GM13977 (cell line): Measurements from ENCODE around the gene ARHGEF10L.

Source experiments
- DNase-seq: peaks from one replicate; pipeline ENCODE4 v3.0.0; 2012; ENCODE audit warnings: low spot score
- in situ Hi-C: fragments of 300-500 bp; cut with MboI; formaldehyde crosslinking; loops from one replicate; pipeline ENCODE4 v1.12.0; 2022; ENCODE audit warnings: low sequenced_read_pairs, low pct_unique_long_range_greater_than_20kb, mixed read lengths, inconsistent platforms; ENCODE audit not compliant: unreplicated experiment
- TF ChIP-seq, protein P1 (sequence below): IDR thresholded peaks from 2 replicates; pipeline ENCODE4 v1.5.1; 2012; ENCODE audit warnings: mild to moderate bottlenecking, control low read depth; ENCODE audit not compliant: insufficient read depth; ENCODE audit errors: extremely low read depth, missing control alignments

The ARHGEF10L gene

DNA sequence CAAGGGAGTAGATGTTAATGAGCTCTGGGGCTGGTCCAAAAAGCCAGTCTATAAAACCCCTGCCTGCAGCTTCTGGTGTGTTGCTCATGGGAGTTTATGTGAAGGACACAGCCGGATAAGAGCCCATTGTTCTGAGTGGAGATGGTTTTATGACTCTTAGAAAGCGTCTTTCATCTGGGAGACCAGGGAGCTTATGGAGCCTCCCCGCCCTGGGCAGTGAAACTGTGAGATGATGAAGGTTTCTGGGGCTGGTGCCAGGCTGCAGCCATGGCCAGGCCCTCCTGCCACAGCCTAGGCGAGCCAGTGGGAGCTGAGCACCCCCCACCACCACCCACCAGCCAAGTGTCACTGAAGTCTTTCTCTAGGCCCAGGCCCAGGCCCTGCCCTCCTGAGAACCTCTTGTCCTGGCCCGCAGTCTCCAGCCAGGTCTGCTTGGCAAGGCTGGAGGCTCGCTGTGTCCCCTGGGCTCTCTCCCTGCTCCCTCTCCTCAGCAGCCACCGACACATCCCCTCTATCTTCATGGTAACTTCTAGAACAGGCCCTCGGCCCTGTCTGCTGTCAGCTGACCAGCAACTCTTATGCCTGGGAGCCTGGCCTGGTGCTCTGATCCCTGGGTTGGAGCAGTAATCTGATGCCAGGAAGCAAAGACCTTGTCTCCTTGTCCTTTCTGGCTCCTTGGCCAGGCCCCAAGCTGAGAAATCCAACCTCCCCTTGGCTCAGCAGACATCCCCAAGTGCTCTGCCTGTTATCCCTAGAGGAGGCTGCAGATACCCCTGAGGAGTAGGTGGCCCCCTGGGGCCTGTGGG, 7.6 kb upstream of the ARHGEF10L start:
- DNase-seq: no peak
- TF ChIP-seq, protein P1, sequence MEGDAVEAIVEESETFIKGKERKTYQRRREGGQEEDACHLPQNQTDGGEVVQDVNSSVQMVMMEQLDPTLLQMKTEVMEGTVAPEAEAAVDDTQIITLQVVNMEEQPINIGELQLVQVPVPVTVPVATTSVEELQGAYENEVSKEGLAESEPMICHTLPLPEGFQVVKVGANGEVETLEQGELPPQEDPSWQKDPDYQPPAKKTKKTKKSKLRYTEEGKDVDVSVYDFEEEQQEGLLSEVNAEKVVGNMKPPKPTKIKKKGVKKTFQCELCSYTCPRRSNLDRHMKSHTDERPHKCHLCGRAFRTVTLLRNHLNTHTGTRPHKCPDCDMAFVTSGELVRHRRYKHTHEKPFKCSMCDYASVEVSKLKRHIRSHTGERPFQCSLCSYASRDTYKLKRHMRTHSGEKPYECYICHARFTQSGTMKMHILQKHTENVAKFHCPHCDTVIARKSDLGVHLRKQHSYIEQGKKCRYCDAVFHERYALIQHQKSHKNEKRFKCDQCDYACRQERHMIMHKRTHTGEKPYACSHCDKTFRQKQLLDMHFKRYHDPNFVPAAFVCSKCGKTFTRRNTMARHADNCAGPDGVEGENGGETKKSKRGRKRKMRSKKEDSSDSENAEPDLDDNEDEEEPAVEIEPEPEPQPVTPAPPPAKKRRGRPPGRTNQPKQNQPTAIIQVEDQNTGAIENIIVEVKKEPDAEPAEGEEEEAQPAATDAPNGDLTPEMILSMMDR: no peak
- in situ Hi-C loops: no loop called here

DNA sequence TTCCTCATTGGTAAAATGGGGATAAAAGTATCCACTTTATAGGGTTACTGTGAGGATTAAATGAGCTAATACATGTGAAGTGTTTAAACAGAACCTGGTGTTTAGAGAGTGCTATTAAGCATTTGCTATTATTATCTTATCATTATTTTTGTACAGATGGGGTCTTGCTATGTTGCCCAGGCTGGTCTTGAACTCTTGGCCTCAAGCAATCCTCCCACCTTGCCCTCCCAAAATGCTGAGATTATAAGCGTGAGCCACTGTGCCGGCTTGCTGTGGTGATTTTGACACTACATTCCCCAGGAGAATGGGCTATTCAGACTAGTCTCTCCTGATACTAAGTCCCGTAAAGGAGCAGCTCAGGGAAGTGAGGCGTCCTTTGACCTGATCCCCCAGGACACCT, 6.3 kb upstream of the ARHGEF10L start:
- TF ChIP-seq, protein P1: no peak
- in situ Hi-C loops: no loop called here
- no peak for DNase-seq

DNA sequence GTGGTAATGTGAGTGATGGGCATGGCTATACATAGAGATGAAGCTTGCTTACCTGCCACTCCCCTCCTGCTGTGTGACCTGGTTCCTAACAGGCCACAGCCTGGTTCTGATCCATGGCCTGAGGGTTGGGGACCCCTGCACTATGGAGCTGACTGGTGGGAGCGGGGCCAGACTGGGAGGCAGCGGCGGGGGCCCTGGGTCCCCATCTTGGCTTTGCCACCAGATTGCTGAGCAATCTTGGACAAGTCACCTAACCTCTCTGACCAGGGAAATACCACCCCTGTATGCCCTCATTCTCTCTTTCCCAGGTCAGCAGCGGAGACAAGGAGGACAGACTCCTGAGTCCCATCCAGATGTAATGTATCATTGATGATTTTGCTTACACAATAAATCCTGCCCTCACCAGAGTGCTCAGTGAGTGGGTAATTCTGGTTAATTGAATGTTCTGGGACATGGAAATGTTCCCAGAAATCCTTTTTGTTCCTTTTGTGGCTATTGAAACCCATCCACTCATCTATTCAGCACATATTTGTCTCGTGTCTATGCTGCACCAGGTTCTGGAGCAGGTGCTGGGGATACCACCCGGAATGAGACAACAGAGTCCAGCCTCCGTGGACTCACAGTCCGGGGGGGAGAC, 4.1 kb upstream of the ARHGEF10L start:
- TF ChIP-seq, protein P1: no peak
- in situ Hi-C loops: no loop called here
- no peak for DNase-seq

DNA sequence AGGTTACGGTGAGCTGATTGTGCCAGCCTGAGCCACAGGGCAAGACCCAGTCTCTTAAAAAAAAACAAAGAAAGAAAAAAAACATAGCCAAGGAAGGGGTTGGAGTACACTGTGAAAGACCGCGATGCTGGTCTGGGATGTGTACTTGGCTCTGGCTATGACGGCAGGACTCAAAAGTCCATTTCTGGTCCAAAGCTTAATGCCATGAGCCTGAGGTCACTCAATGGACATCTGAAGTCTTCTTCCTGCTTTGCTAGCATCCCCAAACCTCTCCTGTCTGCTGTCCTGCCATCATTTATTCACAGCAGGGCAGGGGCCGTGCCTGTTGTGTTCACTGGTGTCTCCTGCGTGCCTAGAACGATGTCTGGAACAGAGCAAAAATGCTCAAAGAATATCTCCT, 1.5 kb upstream of the ARHGEF10L start:
- DNase-seq: no peak
- TF ChIP-seq, protein P1: no peak
- in situ Hi-C loops: no loop called here

DNA sequence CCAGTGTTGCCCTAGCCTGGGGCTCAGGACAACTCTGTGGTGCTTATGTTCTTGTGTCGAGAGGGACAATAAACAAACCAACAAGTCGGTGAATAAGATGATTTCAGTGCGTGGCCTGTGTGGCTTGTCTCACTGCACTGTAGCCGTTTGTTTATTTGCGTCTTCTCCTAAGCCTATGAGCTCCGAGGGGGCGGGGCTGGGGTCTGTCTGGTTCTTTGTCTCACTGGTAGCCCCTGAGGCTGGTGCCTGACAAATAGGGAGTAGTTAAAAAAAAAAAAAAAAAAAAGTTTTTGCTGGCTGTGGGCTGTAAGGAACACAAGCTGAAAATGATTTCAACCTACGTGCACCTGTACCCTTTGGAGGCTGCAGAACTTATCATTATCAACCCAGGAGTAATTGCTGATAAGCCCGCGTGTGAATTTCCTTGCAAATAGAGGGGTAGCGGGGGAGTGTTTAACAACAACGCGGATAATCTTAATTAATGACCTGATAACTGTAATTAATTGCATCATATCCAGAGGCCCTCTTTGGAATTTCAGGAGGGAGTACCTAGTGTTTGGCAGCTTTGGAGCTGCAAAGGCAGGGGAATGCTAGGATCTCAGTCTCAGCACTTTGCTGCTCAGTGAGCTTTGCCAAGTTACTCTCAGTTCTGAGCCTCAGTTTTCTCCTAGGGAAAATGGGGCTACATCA, 925 bp upstream of the ARHGEF10L start:
- TF ChIP-seq, protein P1: no peak
- DNase-seq: no peak

DNA sequence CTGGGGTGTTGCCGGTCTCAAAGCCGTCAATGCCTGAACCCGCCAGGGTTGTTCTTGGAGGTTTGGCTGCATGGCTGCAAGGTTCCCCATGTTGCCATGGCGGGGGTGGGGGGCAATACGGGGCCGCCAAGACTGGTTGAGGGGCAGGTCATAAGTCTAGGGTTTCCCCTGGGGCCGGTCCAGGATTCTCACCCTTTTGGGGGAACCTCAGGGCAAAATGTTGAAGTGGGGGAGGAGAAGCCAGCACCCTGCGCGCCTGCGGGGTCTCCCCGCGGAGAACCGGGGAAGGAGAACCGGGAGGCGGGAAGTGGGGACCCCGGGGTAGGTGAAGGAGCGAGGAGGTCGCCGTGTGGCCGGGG, 401 bp upstream of the ARHGEF10L start:
- in situ Hi-C loops: no loop called here
- DNase-seq: no peak
- TF ChIP-seq, protein P1: no peak

More for the DNA sequence above, 925 bp upstream of the ARHGEF10L start:
- in situ Hi-C loops: no loop called here
